ENCODE data around the gene WDR86. TPM values are rescaled to one million over a fixed set of nuclear protein-coding genes. Genes with fewer than 3 reads are reported as not detected.

Gene WDR86
- polyA plus RNA-seq, 3 donors from 2014 or later = 0.75 to 2.2 (median 2.2) TPM

DNA sequence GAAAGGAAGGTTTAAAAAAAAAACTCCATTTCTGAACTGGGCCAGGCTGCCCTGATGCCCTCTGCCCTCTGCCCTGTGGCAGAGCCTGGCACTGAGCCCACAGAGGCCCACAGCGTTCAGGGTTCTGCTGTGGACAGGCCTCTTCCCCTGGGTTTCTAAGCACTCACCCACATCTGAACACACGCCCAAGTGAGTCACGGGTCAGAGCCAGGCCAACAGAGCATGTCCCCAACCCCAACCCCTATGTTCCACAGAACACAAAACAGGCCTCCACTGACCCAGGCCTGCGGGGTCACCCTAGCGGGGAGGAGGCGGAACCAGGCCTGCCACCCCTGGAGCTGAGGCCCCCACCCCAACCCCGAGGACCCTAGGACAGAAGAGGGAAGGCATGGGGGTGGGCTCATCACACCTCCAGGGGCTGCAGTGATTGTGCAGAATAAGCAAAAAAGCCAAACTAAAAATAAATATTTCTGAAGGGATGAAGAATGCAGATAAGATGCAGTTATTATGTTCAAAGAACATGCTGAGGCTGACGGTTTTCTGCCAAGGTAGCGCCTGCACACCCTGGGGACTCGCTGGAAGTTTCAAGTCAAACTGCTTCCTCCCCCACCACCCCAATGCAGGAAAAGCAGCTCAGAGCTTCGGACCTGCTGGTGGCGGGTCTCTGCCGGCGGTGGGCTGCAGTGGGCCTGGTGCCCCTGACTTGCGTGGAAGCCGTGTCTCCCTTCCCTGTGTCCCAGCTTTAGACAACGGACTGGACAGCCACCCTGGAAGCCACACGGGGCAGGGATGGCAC is 5.4 kb downstream of the WDR86 start:
- H3K27ac Mint-ChIP-seq = no peak overlapping the region
- H3K4me1 Mint-ChIP-seq = peaks cover 7 to 9% of the 10 kb centered on the region in 2 donors

DNA sequence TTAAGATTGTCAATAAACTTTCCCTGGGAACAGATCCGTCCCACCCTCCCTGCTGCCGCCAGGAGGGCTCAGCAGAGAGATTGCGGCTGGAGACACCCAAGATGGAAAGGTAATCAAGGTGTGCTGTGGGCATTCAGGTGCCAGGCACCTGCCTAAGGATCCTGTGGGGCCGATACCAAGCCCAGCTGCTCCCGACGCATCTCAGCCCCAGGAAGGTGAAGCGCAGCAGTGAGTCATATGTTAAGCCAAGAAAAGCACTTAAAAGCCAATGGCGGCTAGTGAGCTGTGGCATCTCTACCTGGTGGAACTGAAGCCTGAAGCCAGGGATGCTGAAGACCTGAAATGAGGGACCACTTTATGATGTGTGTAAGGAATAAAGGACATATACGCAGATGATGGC is 6.1 kb downstream of the WDR86 start:
- H3K36me3 Mint-ChIP-seq = no peaks in the 10 kb centered on the region
- peaks cover 4 to 5% of the 10 kb centered on the region in 2 donors for H3K4me1 Mint-ChIP-seq
- H3K27me3 Mint-ChIP-seq (ENCODE audit: low read depth in 3 of 3) = peaks cover 0 to 8% (median 1%) of the 10 kb centered on the region in 3 donors
- H3K4me3 Mint-ChIP-seq = no peak overlapping the region
- no peak for DNase-seq
- H3K27ac Mint-ChIP-seq = no peak overlapping the region
- H3K9me3 Mint-ChIP-seq = no peaks in the 10 kb centered on the region

More for the DNA sequence above, 5.4 kb downstream of the WDR86 start:
- Mint-ChIP-seq H3K9me3 (no peaks in the 10 kb centered on the region), H3K4me3 (no peak overlapping the region), H3K36me3 (no peaks in the 10 kb centered on the region), H3K27me3 (ENCODE audit: low read depth in 3 of 3) (peaks cover 0 to 12% (median 1%) of the 10 kb centered on the region in 3 donors)
- no peak for DNase-seq

DNA sequence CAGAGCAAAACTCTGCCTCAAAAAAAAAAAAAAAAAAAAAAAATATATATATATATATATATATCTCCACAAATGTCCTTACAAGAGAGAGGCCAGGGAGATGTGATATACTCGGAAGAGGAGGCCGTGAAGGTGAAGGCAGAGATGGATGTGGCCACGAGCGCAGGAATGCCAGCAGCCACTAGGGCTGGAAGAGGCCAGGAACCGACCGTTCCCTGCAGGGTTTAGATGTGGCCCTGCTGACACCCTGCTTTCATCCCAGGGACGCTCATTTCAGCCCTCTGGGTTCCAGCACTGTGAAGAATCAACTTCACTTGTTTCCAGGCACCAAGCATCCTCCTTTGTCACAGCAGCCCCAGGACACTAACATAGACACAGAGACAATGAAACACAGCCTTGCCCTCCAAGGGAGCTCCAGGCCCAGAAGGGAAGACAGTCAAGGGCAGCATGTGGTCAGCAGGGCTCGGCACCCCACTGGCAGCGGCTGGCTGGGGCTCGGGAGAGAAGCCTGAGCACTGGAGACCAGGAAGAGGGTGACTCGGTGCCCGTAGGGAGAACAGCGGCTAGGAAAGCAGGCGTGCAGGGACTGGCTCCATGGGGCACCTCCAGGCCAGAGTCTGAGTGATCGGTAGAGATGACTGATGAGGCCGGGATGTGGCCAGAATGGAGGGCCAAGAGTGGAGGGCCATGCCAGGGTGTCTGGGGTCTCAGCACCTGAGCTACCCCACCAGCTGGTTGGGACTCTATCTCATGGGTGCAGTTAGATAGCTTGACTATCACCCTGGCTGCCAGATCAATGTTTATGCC is 7.6 kb downstream of the WDR86 start:
- H3K4me1 Mint-ChIP-seq = no peaks in the 10 kb centered on the region
- no peak for DNase-seq
- H3K4me3 Mint-ChIP-seq = no peak overlapping the region
- peaks cover 0 to 5% (median 0%) of the 10 kb centered on the region in 3 donors for H3K27me3 Mint-ChIP-seq (ENCODE audit: low read depth in 3 of 3)
- no peaks in the 10 kb centered on the region for H3K36me3 Mint-ChIP-seq
- no peak overlapping the region for H3K27ac Mint-ChIP-seq
- no peaks in the 10 kb centered on the region for H3K9me3 Mint-ChIP-seq

DNA sequence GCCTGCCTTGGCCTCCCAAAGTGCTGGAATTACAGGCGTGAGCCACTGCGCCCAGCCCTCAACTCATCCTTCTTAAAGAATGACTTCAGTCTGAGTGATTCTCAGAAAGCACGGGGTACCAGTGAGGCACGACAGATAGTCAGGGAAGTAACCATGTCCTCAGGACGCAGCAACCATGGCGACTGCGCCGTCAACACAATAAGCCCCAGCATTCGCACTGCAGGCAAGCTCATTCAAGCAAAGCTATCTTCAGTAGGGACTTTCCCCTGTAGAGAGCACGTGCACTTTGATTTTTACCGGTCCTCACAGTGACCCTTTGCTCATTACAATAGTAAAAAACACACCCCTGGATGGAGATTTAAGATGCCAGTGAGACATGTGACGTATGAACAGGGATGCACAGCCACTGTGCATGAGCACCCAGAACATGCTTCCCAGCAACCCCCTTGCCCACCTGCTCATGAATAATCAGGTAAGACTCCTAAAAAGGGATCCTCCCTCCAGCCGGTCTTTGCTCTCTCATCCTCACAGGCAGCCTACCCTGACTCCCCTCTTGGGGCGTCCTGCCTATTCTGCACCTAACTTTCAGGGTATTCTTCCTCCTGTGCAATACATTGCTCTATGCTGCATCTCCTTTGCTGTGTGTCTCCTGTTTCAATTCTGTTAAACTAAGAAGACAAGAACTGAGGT is 9.1 kb downstream of the WDR86 start:
- Mint-ChIP-seq H3K4me1 (peaks cover 0 to 1% of the 10 kb centered on the region in 2 donors), H3K27ac (no peak overlapping the region), H3K4me3 (no peak overlapping the region), H3K36me3 (no peaks in the 10 kb centered on the region), H3K9me3 (no peaks in the 10 kb centered on the region), H3K27me3 (ENCODE audit: low read depth in 3 of 3) (peaks cover 0 to 1% (median 0%) of the 10 kb centered on the region in 3 donors)
- no peak for DNase-seq

DNA sequence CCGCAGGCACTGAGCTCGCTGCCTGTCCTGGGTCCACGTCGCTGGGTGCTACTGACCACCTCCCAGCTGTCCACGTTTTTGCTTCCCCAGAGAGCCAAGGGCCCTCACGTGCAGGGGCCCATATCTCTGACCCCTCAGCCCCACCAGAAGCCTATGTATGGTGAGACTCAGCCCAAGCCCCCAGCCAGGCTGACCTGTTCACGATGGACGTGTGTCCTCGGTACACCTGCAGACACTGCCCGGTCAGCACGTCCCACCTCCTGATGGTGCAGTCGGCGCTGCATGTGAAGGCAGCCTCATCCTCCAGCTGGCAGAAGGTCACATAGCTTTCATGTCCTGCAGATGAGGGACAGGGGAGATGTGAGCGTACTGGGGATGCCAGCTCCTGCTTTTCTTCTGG is 9.9 kb downstream of the WDR86 start:
- Mint-ChIP-seq H3K9me3 (no peaks in the 10 kb centered on the region), H3K36me3 (no peaks in the 10 kb centered on the region), H3K27ac (no peak overlapping the region), H3K27me3 (ENCODE audit: low read depth in 3 of 3) (no peaks in the 10 kb centered on the region), H3K4me1 (peaks cover 0 to 1% of the 10 kb centered on the region in 2 donors), H3K4me3 (no peak overlapping the region)
- no peak for DNase-seq

DNA sequence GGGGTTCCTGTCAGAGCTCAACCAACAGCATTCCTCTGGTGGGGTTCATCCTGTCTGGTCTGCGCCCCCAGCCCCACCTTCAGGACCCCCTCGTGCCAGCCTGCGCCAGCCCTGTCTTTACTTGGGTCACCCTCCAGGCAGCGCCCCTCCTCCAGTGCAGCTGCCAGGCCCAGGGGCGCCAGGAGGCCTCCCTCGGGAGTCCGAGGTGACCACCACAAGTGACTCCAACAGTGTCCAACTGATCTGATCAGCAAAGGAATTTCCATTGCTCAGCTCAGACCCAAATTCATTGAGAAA is 10.6 kb downstream of the WDR86 start:
- no peak for DNase-seq
- Mint-ChIP-seq H3K36me3 (no peaks in the 10 kb centered on the region), H3K27me3 (ENCODE audit: low read depth in 3 of 3) (no peaks in the 10 kb centered on the region), H3K4me1 (peaks cover 0 to 1% of the 10 kb centered on the region in 2 donors), H3K27ac (no peak overlapping the region), H3K9me3 (no peaks in the 10 kb centered on the region), H3K4me3 (no peak overlapping the region)

DNA sequence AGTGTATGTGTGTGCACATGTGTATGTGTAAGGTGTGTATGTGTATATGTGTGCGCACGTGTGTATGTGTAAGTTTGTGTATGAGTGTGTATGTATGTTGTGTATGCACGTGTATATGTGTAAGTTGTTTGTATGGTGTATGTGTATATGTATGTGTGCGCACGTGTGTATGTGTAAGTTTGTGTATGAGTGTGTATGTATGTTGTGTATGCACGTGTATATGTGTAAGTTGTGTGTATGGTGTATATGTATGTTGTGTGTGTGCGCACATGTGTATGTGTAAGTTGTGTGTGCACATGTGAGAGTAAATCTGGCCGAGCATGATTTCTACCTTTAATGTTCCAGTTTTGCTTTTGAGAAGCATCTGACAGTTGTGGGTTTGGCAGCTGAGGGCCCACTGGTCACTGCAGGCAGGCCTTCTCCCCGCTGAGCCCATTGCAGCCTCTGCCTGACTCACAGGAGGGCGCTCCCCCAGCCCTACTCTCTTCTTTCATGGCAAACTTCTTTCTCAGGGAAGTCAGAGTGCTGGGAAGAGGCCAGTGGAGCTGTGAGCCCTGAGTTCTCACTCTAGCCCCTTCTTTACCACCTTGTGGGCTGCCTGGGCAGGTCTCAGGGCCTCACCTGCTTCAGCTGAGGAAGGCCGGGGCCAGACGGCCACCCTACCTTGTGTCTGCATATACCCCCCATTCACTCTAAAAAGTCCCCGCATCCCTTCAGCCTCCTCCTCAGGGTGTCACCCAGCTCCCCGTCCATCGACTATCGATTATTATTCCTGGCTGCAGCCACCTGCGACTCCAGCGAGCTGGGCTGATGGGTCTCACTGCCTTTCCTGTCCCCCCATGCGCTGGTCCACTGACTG is 11.2 kb downstream of the WDR86 start:
- Mint-ChIP-seq H3K27me3 (ENCODE audit: low read depth in 3 of 3) (peaks cover 0 to 2% (median 0%) of the 10 kb centered on the region in 3 donors), H3K4me1 (peaks cover 0 to 1% of the 10 kb centered on the region in 2 donors), H3K9me3 (no peaks in the 10 kb centered on the region), H3K36me3 (no peaks in the 10 kb centered on the region), H3K27ac (no peak overlapping the region), H3K4me3 (no peak overlapping the region)
- no peak for DNase-seq

DNA sequence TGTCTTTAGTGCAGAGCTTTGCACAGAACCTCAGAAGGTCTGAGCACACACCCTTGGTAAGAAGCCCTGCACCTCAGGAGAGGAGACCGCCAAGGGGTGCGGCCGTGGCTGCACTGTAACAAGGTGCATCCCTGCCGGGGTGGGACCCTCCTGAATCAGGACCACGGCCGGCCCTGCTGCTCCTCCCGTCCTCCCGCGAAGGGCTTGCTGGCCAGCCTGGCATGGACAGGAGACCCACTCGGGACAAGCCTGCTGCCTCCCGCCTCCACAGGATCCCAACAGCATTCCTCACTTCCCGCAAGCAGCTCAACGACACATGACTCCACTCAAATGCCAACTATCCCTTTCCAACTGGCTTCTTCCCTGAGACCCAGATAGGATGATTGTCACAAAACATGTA is 12.8 kb downstream of the WDR86 start:
- peaks cover 0 to 2% (median 0%) of the 10 kb centered on the region in 6 donors for H3K9me3 Mint-ChIP-seq
- H3K4me3 Mint-ChIP-seq = no peak overlapping the region
- peaks cover 0 to 1% of the 10 kb centered on the region in 2 donors for H3K4me1 Mint-ChIP-seq
- no peak overlapping the region for H3K27ac Mint-ChIP-seq
- no peaks in the 10 kb centered on the region for H3K36me3 Mint-ChIP-seq
- no peak for DNase-seq
- H3K27me3 Mint-ChIP-seq (ENCODE audit: low read depth in 3 of 3) = peaks cover 0 to 5% (median 0%) of the 10 kb centered on the region in 3 donors

DNA sequence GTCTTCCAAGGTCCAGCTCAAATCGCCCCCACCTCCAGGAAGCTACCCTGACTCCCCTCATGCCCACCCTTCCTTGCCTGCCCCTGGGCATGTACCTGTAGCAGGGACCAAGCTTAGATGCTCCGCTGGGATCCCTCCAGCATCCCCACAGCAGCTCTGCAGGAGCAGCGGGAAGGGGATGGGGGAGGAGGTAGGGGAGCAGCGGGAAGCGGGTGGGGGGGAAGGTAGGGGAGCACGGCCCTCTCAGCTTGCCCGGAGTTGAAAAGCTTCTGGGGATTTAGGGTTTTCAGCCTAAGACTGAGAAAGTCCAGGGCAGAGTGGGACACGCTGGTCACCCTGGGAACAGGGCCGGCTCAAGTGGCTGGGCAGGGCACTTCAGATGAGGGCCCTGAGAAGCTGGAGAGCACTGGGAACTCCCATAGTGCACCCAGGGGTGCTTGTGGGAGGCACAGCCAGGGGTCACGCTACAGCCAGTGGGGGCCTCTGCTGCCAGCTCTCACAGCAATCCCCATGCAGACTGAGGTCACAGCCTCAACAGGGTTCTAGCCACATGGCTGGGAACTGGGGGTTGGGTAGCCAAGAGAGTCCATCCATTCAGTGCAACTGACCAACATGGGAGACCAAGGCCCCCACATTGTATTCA is 13.4 kb downstream of the WDR86 start:
- H3K4me1 Mint-ChIP-seq = peaks cover 0 to 1% of the 10 kb centered on the region in 2 donors
- H3K9me3 Mint-ChIP-seq = peaks cover 0 to 2% (median 0%) of the 10 kb centered on the region in 6 donors
- no peaks in the 10 kb centered on the region for H3K36me3 Mint-ChIP-seq
- H3K27ac Mint-ChIP-seq = no peak overlapping the region
- DNase-seq = no peak
- H3K27me3 Mint-ChIP-seq (ENCODE audit: low read depth in 3 of 3) = peaks cover 0 to 5% (median 0%) of the 10 kb centered on the region in 3 donors
- no peak overlapping the region for H3K4me3 Mint-ChIP-seq

DNA sequence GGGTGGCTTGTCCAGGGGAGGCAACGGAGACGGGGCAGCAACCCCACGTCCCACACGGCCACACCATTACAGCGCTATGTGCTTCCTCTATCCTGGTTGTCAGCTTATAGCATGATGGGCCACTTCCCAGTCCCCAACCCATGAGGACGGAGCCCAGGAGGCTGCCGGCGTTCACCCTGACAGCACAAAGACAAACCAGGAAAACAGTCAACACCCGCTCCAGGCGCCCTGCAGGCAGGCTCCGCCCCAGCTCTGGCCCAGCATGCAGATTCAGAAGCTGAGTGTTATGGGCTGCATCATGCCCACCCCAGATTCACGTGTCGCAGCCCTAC is 14.8 kb downstream of the WDR86 start:
- Mint-ChIP-seq H3K9me3 (peaks cover 0 to 2% (median 0%) of the 10 kb centered on the region in 6 donors), H3K27me3 (ENCODE audit: low read depth in 3 of 3) (peaks cover 0 to 5% (median 2%) of the 10 kb centered on the region in 3 donors), H3K27ac (no peak overlapping the region), H3K4me3 (no peak overlapping the region), H3K4me1 (peaks cover 0 to 1% of the 10 kb centered on the region in 2 donors), H3K36me3 (no peaks in the 10 kb centered on the region)
- DNase-seq = no peak

DNA sequence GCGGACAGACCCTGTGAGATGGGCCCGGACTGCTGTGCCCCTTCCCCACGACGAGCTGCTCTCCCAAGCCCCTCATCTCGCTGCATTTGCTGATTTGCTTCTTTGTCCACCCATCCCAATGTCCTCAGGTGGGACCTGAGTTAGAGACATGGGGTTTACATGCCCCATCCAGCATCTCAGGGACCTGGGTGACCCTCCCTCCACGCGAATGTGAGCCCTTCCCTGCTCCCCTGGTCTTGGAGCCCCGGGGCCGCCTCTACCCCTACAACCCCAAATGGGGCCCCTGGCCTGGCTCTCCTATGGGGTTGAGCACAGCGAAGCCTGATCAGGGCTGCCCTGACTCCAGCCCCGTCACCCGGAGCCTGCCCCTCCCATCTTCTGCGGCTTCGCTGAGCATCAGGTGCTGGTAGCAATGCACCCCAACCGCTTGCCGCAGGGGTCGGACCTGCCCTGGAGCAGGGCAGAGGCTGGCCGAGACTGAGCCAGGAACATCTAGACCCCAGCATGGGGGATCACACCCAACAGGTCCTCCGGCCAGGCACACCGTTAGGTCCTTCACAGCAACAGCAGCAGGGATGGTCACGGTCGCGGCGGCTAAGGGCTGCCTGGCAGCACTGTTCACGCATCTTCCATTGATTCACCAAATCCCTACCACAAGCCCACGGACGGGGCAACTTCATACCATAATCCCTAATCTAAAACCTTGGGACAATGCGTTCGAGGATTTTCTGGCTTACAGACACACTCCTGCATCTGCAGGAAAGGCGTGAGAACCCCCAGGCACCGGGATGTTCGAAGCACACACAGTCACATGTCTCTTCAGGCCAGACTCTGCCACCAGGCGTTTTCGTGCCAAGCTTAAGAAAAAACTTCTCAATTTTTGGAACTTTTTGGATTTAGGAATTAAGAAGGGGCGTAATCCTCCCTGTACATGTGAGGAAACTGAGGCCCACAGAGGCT is 15.5 kb downstream of the WDR86 start:
- H3K4me3 Mint-ChIP-seq = no peak overlapping the region
- no peaks in the 10 kb centered on the region for H3K36me3 Mint-ChIP-seq
- H3K9me3 Mint-ChIP-seq = peaks cover 0 to 2% (median 0%) of the 10 kb centered on the region in 6 donors
- DNase-seq = no peak
- no peak overlapping the region for H3K27ac Mint-ChIP-seq
- peaks cover 0 to 5% (median 2%) of the 10 kb centered on the region in 3 donors for H3K27me3 Mint-ChIP-seq (ENCODE audit: low read depth in 3 of 3)
- peaks cover 0 to 1% of the 10 kb centered on the region in 2 donors for H3K4me1 Mint-ChIP-seq

Data from immature natural killer cell (primary cell).